Activated naive CD4-positive, alpha-beta T cell treated with anti-CD3 and anti-CD28 coated beads, Interleukin-2, amount 10 ng/mL, durations not matched to agents 7 days and 5 days (primary cell): ENCODE measurements around the gene SHISA4.
A peak's percentile ranks its signal among the peaks of the same experiment; 100 is the strongest.

Experiments
- CTCF ChIA-PET: fragments of 350-600 bp; sonication (Branson Sonifier 250); formaldehyde crosslinking; loops from one replicate; lab custom pipeline; 2021; ENCODE audit warnings: antibody characterized with exemption; lab: Charles Lee
- DNase-seq: peaks from one replicate; pipeline ENCODE4 v3.0.0-alpha.2; 2020
- H3K27ac Mint-ChIP-seq: one replicate; pipeline ENCODE4 v1.8.0; 2021; ENCODE audit warnings: mild to moderate bottlenecking, moderate library complexity, mixed read lengths
- H3K27me3 Mint-ChIP-seq: one replicate; pipeline ENCODE4 v1.8.0; 2021; ENCODE audit warnings: mild to moderate bottlenecking, mixed read lengths
- H3K36me3 Mint-ChIP-seq: one replicate; pipeline ENCODE4 v1.8.0; 2021; ENCODE audit warnings: mixed read lengths
- H3K4me1 Mint-ChIP-seq: one replicate; pipeline ENCODE4 v1.8.0; 2021; ENCODE audit warnings: mixed read lengths
- H3K4me3 Mint-ChIP-seq: one replicate; pipeline ENCODE4 v1.8.0; 2021; ENCODE audit warnings: mild to moderate bottlenecking, moderate library complexity, mixed read lengths
- H3K9me3 Mint-ChIP-seq: one replicate; pipeline ENCODE4 v1.8.0; 2021; ENCODE audit warnings: mixed read lengths

SHISA4 gene

DNA sequence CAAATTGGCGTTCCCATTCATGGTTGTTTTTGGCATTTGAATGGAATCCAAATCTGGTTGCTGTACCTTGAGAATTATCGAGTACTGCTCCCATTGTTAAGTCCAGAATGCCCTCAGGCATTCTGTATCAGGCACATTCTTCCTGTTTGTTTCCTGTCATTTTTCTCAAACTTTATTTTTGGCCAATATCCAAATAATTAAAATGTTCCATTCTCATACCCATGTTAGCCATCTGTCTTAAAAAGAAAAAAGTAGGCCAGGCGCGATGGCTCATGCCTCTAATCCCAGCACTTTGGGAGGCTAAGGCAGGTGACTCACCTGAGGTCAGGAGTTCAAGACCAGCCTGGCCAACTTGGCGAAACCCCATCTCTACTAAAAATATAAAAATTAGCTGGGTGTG, 29.3 kb upstream of the SHISA4 start:
- Mint-ChIP-seq H3K4me3 (no peak overlapping the region), H3K9me3 (no peaks in the 10 kb centered on the region), H3K27me3 (no peaks in the 10 kb centered on the region), H3K27ac (no peak overlapping the region), H3K4me1 (no peaks in the 10 kb centered on the region), H3K36me3 (peaks cover 59% of the 10 kb centered on the region)
- DNase-seq: no peak
- CTCF ChIA-PET: no interaction called here

DNA sequence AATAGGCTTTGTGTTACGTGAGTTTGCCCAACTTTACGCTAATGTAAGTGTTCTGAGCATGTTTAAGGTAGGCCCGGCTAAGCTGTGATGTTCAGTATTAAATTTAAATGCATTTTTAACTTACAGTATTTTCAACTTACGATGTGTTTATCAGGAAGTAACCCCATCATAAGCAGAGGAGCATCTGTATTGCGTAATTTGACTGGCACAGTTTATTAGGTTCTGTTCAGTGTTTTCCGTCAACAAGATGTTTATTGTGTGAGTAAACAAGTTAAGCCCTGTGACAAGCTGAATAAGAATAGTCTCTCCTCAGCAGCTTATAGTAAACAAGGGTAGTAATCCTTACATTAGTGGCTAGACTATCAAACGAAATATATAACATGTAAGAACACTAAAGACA, 27.2 kb upstream of the SHISA4 start:
- CTCF ChIA-PET: no interaction called here

DNA sequence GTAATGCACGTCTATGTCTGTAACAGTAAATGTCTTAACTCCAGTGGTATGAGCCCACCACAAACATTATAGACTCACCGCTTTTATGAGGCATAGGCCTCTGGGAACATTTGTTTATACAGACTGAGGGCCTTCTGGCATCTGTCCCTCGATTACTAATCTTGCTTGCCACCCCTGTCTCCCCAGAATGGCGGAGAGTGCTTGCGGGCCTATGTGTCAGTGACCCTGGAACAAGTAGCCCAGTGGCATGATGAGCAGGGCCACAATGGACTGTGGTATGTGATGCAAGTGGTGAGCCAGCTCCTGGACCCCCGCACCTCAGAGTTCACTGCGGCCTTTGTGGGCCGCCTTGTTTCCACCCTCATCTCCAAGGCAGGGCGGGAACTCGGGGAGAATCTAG, 18.3 kb upstream of the SHISA4 start:
- CTCF ChIA-PET: no interaction called here
- H3K36me3 Mint-ChIP-seq: peaks cover 56% of the 10 kb centered on the region
- no peaks in the 10 kb centered on the region for H3K27me3 Mint-ChIP-seq
- no peak for DNase-seq
- H3K9me3 Mint-ChIP-seq: no peaks in the 10 kb centered on the region
- H3K27ac Mint-ChIP-seq: no peak overlapping the region
- no peak overlapping the region for H3K4me3 Mint-ChIP-seq
- H3K4me1 Mint-ChIP-seq: no peaks in the 10 kb centered on the region

More for the DNA sequence above, 27.2 kb upstream of the SHISA4 start:
- H3K4me1 Mint-ChIP-seq: no peaks in the 10 kb centered on the region
- no peaks in the 10 kb centered on the region for H3K9me3 Mint-ChIP-seq
- no peak for DNase-seq
- no peaks in the 10 kb centered on the region for H3K27me3 Mint-ChIP-seq
- no peak overlapping the region for H3K27ac Mint-ChIP-seq
- no peak overlapping the region for H3K4me3 Mint-ChIP-seq
- H3K36me3 Mint-ChIP-seq: peaks cover 44% of the 10 kb centered on the region

DNA sequence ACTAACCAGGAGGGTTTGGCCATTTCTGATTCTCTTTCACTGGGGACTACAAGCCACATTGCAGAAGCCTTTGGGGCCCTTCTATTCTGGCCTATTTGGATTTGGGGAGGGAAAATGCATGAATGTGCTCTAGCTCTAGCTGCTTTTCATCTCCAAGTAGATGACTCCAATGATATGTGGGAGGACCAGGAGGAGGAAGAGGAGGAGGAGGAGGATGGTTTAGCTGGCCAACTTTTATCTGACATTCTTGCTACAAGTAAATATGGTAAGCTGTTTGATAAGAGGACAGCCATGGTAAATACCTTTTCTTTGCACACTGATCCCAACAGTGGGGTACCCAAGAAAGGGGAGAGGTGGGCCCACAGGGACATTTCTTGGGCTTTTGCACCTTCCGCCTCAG, 14.0 kb upstream of the SHISA4 start:
- Mint-ChIP-seq H3K4me3 (no peak overlapping the region), H3K36me3 (peaks cover 41% of the 10 kb centered on the region), H3K27ac (no peak overlapping the region), H3K4me1 (no peaks in the 10 kb centered on the region), H3K27me3 (no peaks in the 10 kb centered on the region), H3K9me3 (no peaks in the 10 kb centered on the region)
- DNase-seq: no peak
- CTCF ChIA-PET: interaction anchor here (1.2 to 1.5 kb wide), 2 partner anchors 21 to 125 kb away, joined by 3 to 4 read pairs; no protein-coding TSS in a partner anchor

DNA sequence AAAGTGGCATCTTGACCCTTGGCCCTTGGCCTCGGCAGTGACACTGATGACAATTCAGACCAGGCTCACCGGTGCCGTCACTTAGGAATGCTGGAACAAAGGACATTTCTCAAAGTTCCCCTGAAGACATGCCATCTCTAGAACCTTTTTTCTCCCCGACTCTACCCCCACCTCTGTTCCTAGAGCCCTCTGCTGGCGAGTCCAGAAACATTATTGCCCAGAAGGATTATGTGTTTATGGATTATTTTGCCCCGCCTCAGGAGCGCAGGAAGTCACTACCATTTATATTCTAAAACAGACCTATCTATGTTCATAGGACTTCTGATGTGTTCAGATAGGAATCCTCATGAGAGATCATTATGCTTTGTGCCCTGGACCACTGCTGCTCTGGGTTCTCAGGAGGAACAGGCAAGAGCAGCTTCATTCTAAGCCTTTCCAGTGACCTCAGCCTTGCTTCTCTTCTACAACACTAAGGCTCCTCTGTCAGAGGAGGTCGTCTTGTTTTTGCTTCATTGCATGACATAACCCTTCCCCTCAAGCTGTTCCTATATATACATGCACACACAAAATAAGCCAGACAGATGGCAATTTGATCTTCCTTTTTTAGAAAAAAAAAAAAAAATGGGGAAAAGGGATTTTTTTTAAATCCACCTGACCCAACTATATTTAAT, 12.4 kb upstream of the SHISA4 start:
- H3K9me3 Mint-ChIP-seq: no peaks in the 10 kb centered on the region
- no peak overlapping the region for H3K4me3 Mint-ChIP-seq
- no peak for DNase-seq
- no peaks in the 10 kb centered on the region for H3K27me3 Mint-ChIP-seq
- peaks cover 28% of the 10 kb centered on the region for H3K36me3 Mint-ChIP-seq
- CTCF ChIA-PET: no interaction called here
- no peak overlapping the region for H3K27ac Mint-ChIP-seq
- no peaks in the 10 kb centered on the region for H3K4me1 Mint-ChIP-seq

DNA sequence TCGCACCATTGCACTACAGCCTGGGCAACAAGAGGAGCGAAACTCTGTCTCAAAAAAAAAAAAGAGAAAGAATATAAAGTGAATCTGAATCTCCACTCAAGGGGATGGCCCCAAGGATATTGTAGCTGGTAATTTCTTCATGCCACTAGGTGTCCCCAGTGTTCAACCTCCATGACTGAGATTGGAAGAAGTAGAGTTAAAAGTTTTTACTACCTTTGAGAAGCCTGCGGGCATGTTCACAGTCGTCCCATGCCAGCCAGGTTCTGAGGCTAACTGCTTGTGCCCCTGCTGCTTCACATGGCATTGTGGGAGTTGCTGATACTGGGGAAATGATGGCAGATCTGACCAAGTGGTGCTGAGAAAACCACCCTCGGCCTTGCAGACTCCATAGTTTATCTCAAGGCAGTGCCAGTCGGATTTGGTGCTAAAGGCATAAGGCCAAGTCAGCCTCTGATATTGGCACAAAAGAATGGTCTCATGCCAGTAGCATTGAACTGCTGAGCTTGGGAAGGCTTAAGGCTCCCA, 10.8 kb upstream of the SHISA4 start:
- CTCF ChIA-PET: interaction anchor here (0.7 to 3.3 kb wide), 11 partner anchors 10 to 847 kb away, joined by 3 to 19 read pairs (median 3); no protein-coding TSS in a partner anchor
- H3K36me3 Mint-ChIP-seq: peaks cover 18% of the 10 kb centered on the region
- no peaks in the 10 kb centered on the region for H3K27me3 Mint-ChIP-seq
- no peak overlapping the region for H3K4me3 Mint-ChIP-seq
- H3K27ac Mint-ChIP-seq: no peak overlapping the region
- H3K4me1 Mint-ChIP-seq: no peaks in the 10 kb centered on the region
- no peaks in the 10 kb centered on the region for H3K9me3 Mint-ChIP-seq
- DNase-seq: peak; percentile 34

DNA sequence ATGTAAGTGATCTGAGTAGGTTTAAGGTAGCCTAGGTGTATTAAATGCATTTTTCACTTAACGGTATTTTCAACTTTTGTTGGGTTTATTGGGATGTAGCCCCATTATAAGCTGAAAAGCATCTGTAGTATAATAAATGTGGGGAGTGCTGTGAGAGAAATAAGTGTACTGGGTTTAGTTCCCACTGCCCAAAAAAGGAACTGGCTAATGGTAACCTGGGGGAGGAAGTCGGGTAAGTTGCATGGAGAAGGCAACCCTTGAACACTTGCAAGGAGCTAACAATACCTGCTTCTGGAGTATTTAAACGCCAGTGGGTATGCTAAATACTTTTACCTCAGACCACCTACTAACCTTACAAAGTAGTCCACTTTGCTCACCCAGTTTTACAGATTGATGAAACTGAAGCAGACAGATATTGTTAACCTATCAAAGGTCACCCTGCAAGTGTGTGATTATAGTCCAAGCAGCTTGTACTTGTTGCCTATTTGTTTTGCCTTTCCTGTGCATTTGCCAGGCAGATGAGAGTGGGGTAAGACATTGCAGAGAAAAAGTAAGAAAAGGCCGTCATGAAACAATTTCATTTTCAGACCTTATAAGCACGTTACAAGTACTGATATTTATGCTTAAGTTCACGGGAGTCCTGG, 7.6 kb upstream of the SHISA4 start:
- H3K36me3 Mint-ChIP-seq: peaks cover 7% of the 10 kb centered on the region
- H3K4me1 Mint-ChIP-seq: no peaks in the 10 kb centered on the region
- no peak overlapping the region for H3K27ac Mint-ChIP-seq
- no peak overlapping the region for H3K4me3 Mint-ChIP-seq
- no peaks in the 10 kb centered on the region for H3K9me3 Mint-ChIP-seq
- peaks cover 23% of the 10 kb centered on the region for H3K27me3 Mint-ChIP-seq
- DNase-seq: no peak
- CTCF ChIA-PET: interaction anchor here (0.8 to 3.0 kb wide), 3 partner anchors 9 to 15 kb away, joined by 3 to 13 read pairs (median 9); no protein-coding TSS in a partner anchor

DNA sequence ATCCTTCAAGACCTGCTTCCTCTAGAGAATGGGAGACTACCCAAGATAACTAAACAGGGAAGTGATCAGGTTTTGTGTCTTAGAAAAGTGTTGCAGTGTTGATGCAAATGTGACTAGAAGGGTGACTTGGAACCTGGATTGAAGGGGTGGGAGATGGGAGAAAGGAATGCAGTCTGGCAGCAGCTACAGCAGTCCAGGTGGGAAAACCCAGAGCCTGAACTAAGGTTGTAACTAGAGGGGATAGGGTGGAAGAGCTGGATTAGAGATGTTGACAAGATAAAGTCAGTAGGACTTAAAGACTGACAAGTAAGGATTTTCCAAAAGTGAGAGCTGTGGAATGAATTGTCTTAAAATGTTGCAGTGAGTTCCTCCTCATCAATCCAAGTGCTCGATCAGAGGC, 7.1 kb upstream of the SHISA4 start:
- CTCF ChIA-PET: interaction anchor here (0.8 to 3.0 kb wide), 3 partner anchors 8 to 15 kb away, joined by 3 to 13 read pairs (median 9); no protein-coding TSS in a partner anchor
- H3K27ac Mint-ChIP-seq: no peak overlapping the region
- DNase-seq: no peak

DNA sequence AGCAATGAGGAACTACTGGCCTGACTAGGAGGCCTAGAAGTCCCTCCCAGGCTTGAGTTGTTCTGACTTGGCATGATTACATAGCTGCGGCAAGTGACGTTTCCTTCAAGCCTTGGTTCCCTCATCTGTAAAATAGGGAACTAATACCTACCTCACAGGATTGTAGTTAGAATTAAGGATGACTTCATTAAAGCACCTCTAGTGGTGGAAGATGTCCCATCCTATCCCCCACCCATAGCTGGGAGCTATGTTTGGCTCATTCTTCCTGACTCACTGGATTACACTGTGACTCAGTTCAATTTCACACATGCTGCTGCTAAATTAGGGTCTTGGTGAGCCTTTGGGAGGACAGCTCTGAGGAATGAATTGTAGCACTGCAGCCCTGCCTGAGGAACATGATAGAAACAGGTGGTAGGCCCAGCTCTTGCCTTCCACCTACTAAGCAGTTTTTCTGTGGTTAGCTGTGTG, 6.0 kb upstream of the SHISA4 start:
- H3K36me3 Mint-ChIP-seq: peaks cover 3% of the 10 kb centered on the region
- no peak for DNase-seq
- CTCF ChIA-PET: interaction anchor here (1.0 to 1.6 kb wide), 5 partner anchors 11 to 253 kb away, joined by 3 to 7 read pairs (median 3); no protein-coding TSS in a partner anchor
- peaks cover 40% of the 10 kb centered on the region for H3K27me3 Mint-ChIP-seq
- H3K27ac Mint-ChIP-seq: no peak overlapping the region
- H3K4me3 Mint-ChIP-seq: no peak overlapping the region
- no peaks in the 10 kb centered on the region for H3K9me3 Mint-ChIP-seq
- H3K4me1 Mint-ChIP-seq: no peaks in the 10 kb centered on the region

More for the DNA sequence above, 7.1 kb upstream of the SHISA4 start:
- Mint-ChIP-seq H3K4me1 (no peaks in the 10 kb centered on the region), H3K27me3 (peaks cover 29% of the 10 kb centered on the region), H3K36me3 (peaks cover 3% of the 10 kb centered on the region), H3K9me3 (no peaks in the 10 kb centered on the region), H3K4me3 (no peak overlapping the region)

DNA sequence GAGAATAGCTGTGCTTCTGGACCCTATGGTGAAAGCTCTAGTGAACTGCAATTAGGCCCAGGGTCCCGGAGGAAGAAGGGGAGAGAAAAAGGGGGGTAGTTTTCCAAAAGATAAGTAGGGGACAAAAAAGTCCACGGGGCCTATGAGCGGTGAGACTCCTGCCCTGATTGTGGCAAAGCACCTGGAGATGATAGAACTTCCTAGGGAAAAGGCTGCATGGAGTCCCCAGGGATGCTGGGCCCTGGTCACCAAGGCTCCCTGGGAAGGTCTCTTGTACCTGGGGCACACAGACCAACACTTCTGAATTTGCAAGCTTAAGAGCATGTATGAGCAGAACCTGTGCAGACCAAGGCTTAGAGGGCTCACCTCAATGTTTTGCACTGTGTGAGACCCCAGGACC, 5.4 kb upstream of the SHISA4 start:
- Mint-ChIP-seq H3K9me3 (no peaks in the 10 kb centered on the region), H3K4me3 (no peak overlapping the region), H3K27ac (no peak overlapping the region), H3K4me1 (no peaks in the 10 kb centered on the region), H3K36me3 (peaks cover 3% of the 10 kb centered on the region), H3K27me3 (peaks cover 46% of the 10 kb centered on the region)
- no peak for DNase-seq
- CTCF ChIA-PET: interaction anchor here (1.0 to 1.6 kb wide), 7 partner anchors 10 to 252 kb away, joined by 3 to 9 read pairs (median 3); no protein-coding TSS in a partner anchor

DNA sequence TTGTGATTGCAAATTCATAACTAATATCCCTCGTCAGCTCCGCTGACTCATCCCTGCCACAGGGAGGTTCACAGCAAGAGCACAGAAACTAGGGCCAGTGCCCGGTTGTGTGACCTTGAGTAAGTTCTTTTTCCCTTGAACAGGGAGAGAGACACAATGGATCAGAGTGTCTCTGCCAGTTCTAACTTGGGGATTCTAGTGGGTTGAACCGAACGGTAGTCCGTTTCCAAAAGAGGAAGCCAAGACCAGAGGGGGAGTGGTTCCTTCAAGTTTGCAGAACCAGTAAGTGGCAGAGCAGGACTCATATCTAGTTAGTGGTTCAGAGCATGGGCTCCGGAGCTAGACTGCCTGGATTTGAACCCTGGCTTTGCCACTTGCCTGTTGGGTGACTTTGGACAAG, 4.9 kb upstream of the SHISA4 start:
- no peak overlapping the region for H3K4me3 Mint-ChIP-seq
- H3K27ac Mint-ChIP-seq: no peak overlapping the region
- CTCF ChIA-PET: interaction anchor here (1.0 to 1.6 kb wide), 4 partner anchors 10 to 252 kb away, joined by 3 to 9 read pairs (median 4); no protein-coding TSS in a partner anchor
- H3K9me3 Mint-ChIP-seq: no peaks in the 10 kb centered on the region
- H3K4me1 Mint-ChIP-seq: no peaks in the 10 kb centered on the region
- no peak for DNase-seq
- H3K36me3 Mint-ChIP-seq: no peaks in the 10 kb centered on the region
- peaks cover 51% of the 10 kb centered on the region for H3K27me3 Mint-ChIP-seq

DNA sequence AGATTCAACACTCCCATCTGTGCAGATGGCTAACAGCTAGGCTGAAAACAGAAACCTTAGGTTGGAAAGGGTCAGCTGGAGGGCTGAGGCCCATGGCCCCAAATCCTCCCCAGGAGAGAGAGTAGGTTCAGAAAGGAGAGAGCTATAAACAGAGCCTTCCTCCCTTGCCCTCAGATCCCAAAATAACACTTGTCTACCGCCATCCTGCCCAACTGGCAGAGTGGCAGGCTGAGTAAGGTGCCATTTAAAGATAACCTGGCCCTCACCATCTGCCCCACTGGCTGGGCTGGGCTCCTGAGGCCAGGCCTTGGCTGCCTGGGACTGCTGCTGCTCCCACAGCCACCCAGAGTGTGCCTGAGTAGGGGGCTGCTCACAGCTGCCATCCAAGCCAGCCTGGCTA, 4.3 kb upstream of the SHISA4 start:
- DNase-seq: no peak
- H3K4me1 Mint-ChIP-seq: peaks cover under 1% of the 10 kb centered on the region
- no peaks in the 10 kb centered on the region for H3K9me3 Mint-ChIP-seq
- peaks cover 57% of the 10 kb centered on the region for H3K27me3 Mint-ChIP-seq
- no peak overlapping the region for H3K4me3 Mint-ChIP-seq
- no peak overlapping the region for H3K27ac Mint-ChIP-seq
- no peaks in the 10 kb centered on the region for H3K36me3 Mint-ChIP-seq
- CTCF ChIA-PET: interaction anchor here (1.1 to 1.6 kb wide), 2 partner anchors 11 to 115 kb away, joined by 5 to 9 read pairs; no protein-coding TSS in a partner anchor

DNA sequence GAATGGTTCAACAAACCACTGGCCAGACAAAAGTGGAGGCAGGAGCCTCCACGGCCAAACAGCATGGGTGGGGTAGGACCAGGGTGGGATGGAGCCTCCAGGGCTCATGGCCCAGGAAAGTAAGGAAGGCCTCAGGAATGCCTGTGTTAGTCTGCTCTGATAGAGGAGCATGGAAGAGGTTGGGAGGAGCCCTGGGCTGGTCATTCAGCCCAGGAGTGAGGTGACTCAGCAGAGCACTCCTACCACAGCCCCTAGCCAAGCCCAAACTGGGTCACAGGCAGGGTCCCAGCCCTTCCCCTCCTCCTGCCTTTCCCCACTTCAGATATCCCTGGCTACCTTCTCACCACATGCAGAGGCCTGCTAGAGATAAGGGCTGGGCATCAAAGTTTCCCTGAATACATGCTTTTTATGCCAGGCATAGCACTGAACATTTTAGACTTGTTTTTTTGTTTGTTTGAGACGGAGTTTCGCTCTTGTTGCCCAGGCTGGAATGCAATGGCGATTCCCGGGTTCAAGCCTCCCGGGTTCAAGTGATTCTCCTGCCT, 3.1 kb upstream of the SHISA4 start:
- Mint-ChIP-seq H3K36me3 (no peaks in the 10 kb centered on the region), H3K27me3 (peaks cover 69% of the 10 kb centered on the region), H3K4me1 (peaks cover 3% of the 10 kb centered on the region), H3K4me3 (no peak overlapping the region), H3K27ac (no peak overlapping the region), H3K9me3 (no peaks in the 10 kb centered on the region)
- DNase-seq: no peak
- CTCF ChIA-PET: interaction anchor here (1.9 kb wide), 1 partner anchor 10 kb away, joined by 18 read pairs; no protein-coding TSS in a partner anchor
